Pancreas (tissue), 10 donors: ENCODE data around the gene CYTIP. TPM values are rescaled to one million over a fixed set of nuclear protein-coding genes. Genes with fewer than 3 reads are reported as not detected.
"Not testable (repeated sequence)": the region's sequence is repeated elsewhere in the genome, so short reads cannot be mapped to it uniquely, and the experiment has no call there.

Experiments
- ATAC-seq, 4 donors: fragments of 200-7000 bp; cut with Tn5 transposase; one replicate each; pipeline versions ENCODE4 v1.8.0 to v1.9.1; 2020; ENCODE audit warnings: mild to moderate bottlenecking in 4 of 4, moderate library complexity in 4 of 4
- DNase-seq, 6 donors: peaks; one replicate each; pipeline ENCODE4 v3.0.0-alpha.2; 2020
- FAIRE-seq: peaks from 2 replicates; lab custom pipeline; 2012; peaks lifted over from hg19 to GRCh38; lab: Jason Lieb, UNC
- H3K27ac ChIP-seq, 4 donors: fragments of 200-600 bp; sonication (generic); 1 replicate in 3 of 4; 2 replicates in 1 of 4; pipeline versions ENCODE4 v1.5.0 to v1.8.0; 2020
- H3K27me3 ChIP-seq, 4 donors: fragments of 200-600 bp; one replicate each; pipeline ENCODE4 v1.8.0; 2021
- H3K36me3 ChIP-seq, 3 donors: fragments of 200-600 bp; sonication (generic) in 1 of 3; one replicate each; pipeline versions ENCODE4 v1.5.0 to v1.8.0; 2020 to 2021
- H3K4me1 ChIP-seq, 3 donors: fragments of 200-600 bp; one replicate each; pipeline ENCODE4 v1.8.0; 2021
- H3K4me3 ChIP-seq, 4 donors: fragments of 200-600 bp; sonication (generic) in 2 of 4; one replicate each; pipeline versions ENCODE4 v1.5.0 to v1.8.0; 2020 to 2021
- H3K9me3 ChIP-seq, 4 donors: fragments of 200-600 bp; one replicate each; pipeline ENCODE4 v1.8.0; 2021
- CTCF ChIP-seq, 4 donors: fragments of 200-600 bp; sonication (generic) in 3 of 4; IDR thresholded peaks; one replicate each; pipeline versions ENCODE4 v1.5.0 to v1.8.0; 2021; ENCODE audit warnings: antibody characterized with exemption in 4 of 4
- WGBS, 2 donors: extraction: QIAGEN DNeasy Blood & Tissue Kit; methylation state at CpG; one replicate each; pipeline ENCODE4 v1.1.7; 2013; 5-methylcytosine and 5-hydroxymethylcytosine counted together
- intact Hi-C, 3 donors: fragments of 100-400 bp; cut with DNase I; formaldehyde crosslinking; loops; one replicate each; pipeline versions ENCODE4 v1.11.1 to v1.14.2; 2022
- polyA plus RNA-seq, 2 donors: library from polyadenylated mRNA; stranded (reverse); fragments of 200-250 nt; gene quantifications; one replicate each; pipeline ENCODE4 v1.2.3, GENCODE V29; 2013
- total RNA-seq, 6 donors: library from RNA; stranded (reverse); fragmentation: NEBNext Ultra II Directional in 4 of 6; extraction: Animal tissue kit (Norgen Biotek cat#: 25700) in 4 of 6; gene quantifications; one replicate each; pipeline versions ENCODE4 v1.2.1 to v1.2.4, GENCODE V29; 2021 to 2023
- donor health status: healthy with polysubstance abuse.
- donor health status: DM: no; HTN: no; CAD: no; lungs with moderate emphysema.
- donor health status: DM: no; HTN: no; CAD: no.
- donor health status: control.
- donor health status: control.
- donor health status: Bipolar disorder and iron deficiency.
- donor health status: DM: yes; HTN: yes; CAD: no.
- donor health status: DM: no; HTN: no; CAD: no.
- donor health status: DM: no; HTN: no; CAD: no.
- donor health status: DM: yes; HTN: yes; CAD: no.

The CYTIP gene
- total and polyA plus RNA-seq, 8 donors, result 0.47 to 6.4 (median 2.7) TPM

- intact Hi-C loops, result no loop called here
- no peak overlapping the region for H3K27ac ChIP-seq
- no peak overlapping the region for H3K4me3 ChIP-seq
- 82 to 88% methylated on average over 4 of the region's 4 CpGs for WGBS, 2 donors
- FAIRE-seq, result no peak
- no peaks in the 10 kb centered on the region for H3K27me3 ChIP-seq
- peaks cover 0 to 11% (median 0%) of the 10 kb centered on the region in 3 donors for H3K4me1 ChIP-seq
- DNase-seq, result no peak
- ATAC-seq, result peak in 2 of 4 donors; percentile 36 to 40
- TF ChIP-seq CTCF (IDR thresholded peaks at IDR 0.05), result no peak
- no peaks in the 10 kb centered on the region for H3K36me3 ChIP-seq
- no peaks in the 10 kb centered on the region for H3K9me3 ChIP-seq
Measured at GRCh38 chr2:157413326-157414035, 30.4 kb downstream of the CYTIP start.

- no peak for TF ChIP-seq CTCF (IDR thresholded peaks at IDR 0.05)
Measured at GRCh38 chr2:157411624-157412336, 32.1 kb downstream of the CYTIP start.

GRCh38 chr2:157405398-157405797 is 38.5 kb downstream of the CYTIP start:
- H3K4me3 ChIP-seq, ATAC-seq, H3K4me1 ChIP-seq, H3K36me3 ChIP-seq, H3K9me3 ChIP-seq, H3K27me3 ChIP-seq, intact Hi-C loops, DNase-seq, H3K27ac ChIP-seq, FAIRE-seq: not testable (repeated sequence)

More at GRCh38 chr2:157411624-157412336, 32.1 kb downstream of the CYTIP start:
- Histone ChIP-seq H3K27me3 (no peaks in the 10 kb centered on the region), H3K4me1 (peaks cover 0 to 3% (median 0%) of the 10 kb centered on the region in 3 donors), H3K4me3 (no peak overlapping the region), H3K9me3 (no peaks in the 10 kb centered on the region), H3K36me3 (no peaks in the 10 kb centered on the region), H3K27ac (no peak overlapping the region)
- no peak for FAIRE-seq
- 97 to 98% methylated on average over 3 of the region's 3 CpGs for WGBS, 2 donors
- ATAC-seq, result no peak
- no peak for DNase-seq
- intact Hi-C loops, result no loop called here

GRCh38 chr2:157404363-157404762 is 39.5 kb downstream of the CYTIP start:
- no peak overlapping the region for H3K27ac ChIP-seq
- WGBS, 2 donors, result 87 to 92% methylated on average over 2 of the region's 2 CpGs
- no peaks in the 10 kb centered on the region for H3K36me3 ChIP-seq
- no peak overlapping the region for H3K4me3 ChIP-seq
- H3K4me1 ChIP-seq, result no peaks in the 10 kb centered on the region
- TF ChIP-seq CTCF (IDR thresholded peaks at IDR 0.05), result no peak
- FAIRE-seq (no peak), ATAC-seq (peak in 1 of 4 donors; percentile 26), DNase-seq (no peak)
- no peaks in the 10 kb centered on the region for H3K9me3 ChIP-seq
- intact Hi-C loops, result no loop called here
- no peaks in the 10 kb centered on the region for H3K27me3 ChIP-seq

GRCh38 chr2:157402801-157403485 is 40.9 kb downstream of the CYTIP start:
- H3K36me3 ChIP-seq, DNase-seq, H3K27me3 ChIP-seq, ATAC-seq, H3K4me3 ChIP-seq, H3K9me3 ChIP-seq, H3K27ac ChIP-seq, FAIRE-seq, H3K4me1 ChIP-seq, intact Hi-C loops: not testable (repeated sequence)
- WGBS, 2 donors, result 75 to 86% methylated on average over 15 of the region's 15 CpGs
